ENCODE measurements around the gene SSBP2. TPM values are rescaled to one million over a fixed set of nuclear protein-coding genes. Genes with fewer than 3 reads are reported as not detected.

SSBP2 gene
- total RNA-seq, 1 donor from 2014 or later: 149 TPM

GRCh38 chr5:81545911-81546310, 205.0 kb downstream of the SSBP2 start:
- Mint-ChIP-seq H3K36me3 (ENCODE audit: low read depth, unreplicated experiment) (peaks cover 32% of the 10 kb centered on the region), H3K27ac (ENCODE audit: unreplicated experiment) (peak overlapping the region; percentile 48), H3K9me3 (ENCODE audit: unreplicated experiment) (no peaks in the 10 kb centered on the region), H3K27me3 (ENCODE audit: unreplicated experiment) (no peaks in the 10 kb centered on the region), H3K4me3 (ENCODE audit: unreplicated experiment) (no peak overlapping the region), H3K4me1 (ENCODE audit: unreplicated experiment) (peaks cover 17% of the 10 kb centered on the region)
- TF ChIP-seq CTCF (IDR thresholded peaks at IDR 0.05; ENCODE audit: unreplicated experiment): no peak
- DNase-seq (ENCODE audit: low spot score): no peak

GRCh38 chr5:81544351-81545018, 206.4 kb downstream of the SSBP2 start:
- peaks cover 42% of the 10 kb centered on the region for H3K36me3 Mint-ChIP-seq (ENCODE audit: low read depth, unreplicated experiment)
- peaks cover 6% of the 10 kb centered on the region for H3K27me3 Mint-ChIP-seq (ENCODE audit: unreplicated experiment)
- TF ChIP-seq CTCF (IDR thresholded peaks at IDR 0.05; ENCODE audit: unreplicated experiment): no peak
- no peaks in the 10 kb centered on the region for H3K9me3 Mint-ChIP-seq (ENCODE audit: unreplicated experiment)
- peaks cover 20% of the 10 kb centered on the region for H3K4me1 Mint-ChIP-seq (ENCODE audit: unreplicated experiment)
- DNase-seq (ENCODE audit: low spot score): no peak
- no peak overlapping the region for H3K27ac Mint-ChIP-seq (ENCODE audit: unreplicated experiment)
- no peak overlapping the region for H3K4me3 Mint-ChIP-seq (ENCODE audit: unreplicated experiment)

GRCh38 chr5:81542242-81542641, 208.7 kb downstream of the SSBP2 start:
- no peak for TF ChIP-seq CTCF (IDR thresholded peaks at IDR 0.05; ENCODE audit: unreplicated experiment)
- H3K4me1 Mint-ChIP-seq (ENCODE audit: unreplicated experiment): peaks cover 20% of the 10 kb centered on the region
- H3K4me3 Mint-ChIP-seq (ENCODE audit: unreplicated experiment): no peak overlapping the region
- DNase-seq (ENCODE audit: low spot score): no peak
- H3K9me3 Mint-ChIP-seq (ENCODE audit: unreplicated experiment): no peaks in the 10 kb centered on the region
- peaks cover 6% of the 10 kb centered on the region for H3K27me3 Mint-ChIP-seq (ENCODE audit: unreplicated experiment)
- H3K27ac Mint-ChIP-seq (ENCODE audit: unreplicated experiment): no peak overlapping the region
- H3K36me3 Mint-ChIP-seq (ENCODE audit: low read depth, unreplicated experiment): peaks cover 39% of the 10 kb centered on the region

DNA sequence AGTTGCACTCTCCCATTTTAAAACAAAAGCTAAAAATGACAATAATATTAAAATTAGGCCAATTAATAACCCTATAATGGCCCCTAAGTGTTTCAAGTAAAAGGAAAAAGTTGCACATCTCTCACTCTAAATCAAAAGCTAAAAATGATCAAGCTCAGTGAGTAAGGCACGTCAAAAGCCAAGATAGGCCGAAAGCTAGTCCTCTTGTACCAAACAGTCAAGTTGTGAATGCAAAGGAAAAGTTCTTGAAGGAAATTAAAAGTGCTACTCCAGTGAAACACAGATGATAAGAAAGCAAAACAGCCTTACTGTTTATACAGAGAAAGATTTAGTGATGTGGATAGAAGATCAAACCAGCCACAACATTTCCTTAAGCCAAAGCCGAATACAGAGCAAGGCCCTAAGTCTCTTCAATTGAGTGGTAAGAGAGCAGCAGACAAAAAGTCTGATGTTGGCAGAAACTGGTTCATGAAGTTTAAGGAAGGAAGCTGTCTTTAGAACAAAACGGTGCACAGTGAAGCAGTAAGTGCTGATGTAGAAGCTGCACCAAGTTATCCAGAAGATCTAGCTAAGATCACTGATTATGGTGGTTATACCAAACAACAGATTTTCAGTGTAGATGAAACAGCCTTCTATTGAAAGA, 212.9 kb downstream of the SSBP2 start:
- Mint-ChIP-seq H3K36me3 (ENCODE audit: low read depth, unreplicated experiment) (peaks cover 23% of the 10 kb centered on the region), H3K27me3 (ENCODE audit: unreplicated experiment) (peaks cover 6% of the 10 kb centered on the region), H3K4me3 (ENCODE audit: unreplicated experiment) (no peak overlapping the region), H3K27ac (ENCODE audit: unreplicated experiment) (no peak overlapping the region), H3K4me1 (ENCODE audit: unreplicated experiment) (peaks cover 17% of the 10 kb centered on the region), H3K9me3 (ENCODE audit: unreplicated experiment) (no peaks in the 10 kb centered on the region)
- no peak for DNase-seq (ENCODE audit: low spot score)
- TF ChIP-seq CTCF (IDR thresholded peaks at IDR 0.05; ENCODE audit: unreplicated experiment): no peak

DNA sequence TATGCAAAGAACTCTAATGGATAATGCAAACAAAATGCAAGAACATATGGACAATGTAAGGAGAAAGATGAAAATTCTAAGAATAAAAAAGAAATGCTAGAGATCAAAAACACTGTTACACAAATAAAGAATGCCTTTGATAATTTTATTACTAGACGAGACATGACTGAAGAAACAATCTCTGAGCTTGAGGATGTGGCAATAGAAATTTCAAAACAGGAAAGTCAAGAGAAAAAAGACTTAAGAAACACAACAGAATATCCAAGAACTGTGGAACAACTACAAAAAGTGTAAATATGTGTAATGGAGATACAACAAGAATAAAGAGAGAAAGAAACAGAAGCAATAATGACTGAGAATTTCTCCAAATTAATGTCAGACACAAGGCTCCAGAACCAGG, 216.5 kb downstream of the SSBP2 start:
- Mint-ChIP-seq H3K27ac (ENCODE audit: unreplicated experiment) (peak overlapping the region; percentile 59), H3K4me1 (ENCODE audit: unreplicated experiment) (peaks cover 14% of the 10 kb centered on the region), H3K27me3 (ENCODE audit: unreplicated experiment) (no peaks in the 10 kb centered on the region), H3K36me3 (ENCODE audit: low read depth, unreplicated experiment) (peaks cover 9% of the 10 kb centered on the region), H3K4me3 (ENCODE audit: unreplicated experiment) (no peak overlapping the region), H3K9me3 (ENCODE audit: unreplicated experiment) (no peaks in the 10 kb centered on the region)
- no peak for DNase-seq (ENCODE audit: low spot score)
- TF ChIP-seq CTCF (IDR thresholded peaks at IDR 0.05; ENCODE audit: unreplicated experiment): no peak

All from endothelial cell (in vitro differentiated cells).